GM20431 (cell line): ENCODE results near the gene AK5.

Experiments
- in situ Hi-C: fragments of 300-500 bp; cut with MseI, MboI; formaldehyde crosslinking; loops from one replicate; pipeline ENCODE4 v1.15.0; 2020; ENCODE audit warnings: low sequenced_read_pairs; ENCODE audit not compliant: unreplicated experiment

The AK5 gene

DNA sequence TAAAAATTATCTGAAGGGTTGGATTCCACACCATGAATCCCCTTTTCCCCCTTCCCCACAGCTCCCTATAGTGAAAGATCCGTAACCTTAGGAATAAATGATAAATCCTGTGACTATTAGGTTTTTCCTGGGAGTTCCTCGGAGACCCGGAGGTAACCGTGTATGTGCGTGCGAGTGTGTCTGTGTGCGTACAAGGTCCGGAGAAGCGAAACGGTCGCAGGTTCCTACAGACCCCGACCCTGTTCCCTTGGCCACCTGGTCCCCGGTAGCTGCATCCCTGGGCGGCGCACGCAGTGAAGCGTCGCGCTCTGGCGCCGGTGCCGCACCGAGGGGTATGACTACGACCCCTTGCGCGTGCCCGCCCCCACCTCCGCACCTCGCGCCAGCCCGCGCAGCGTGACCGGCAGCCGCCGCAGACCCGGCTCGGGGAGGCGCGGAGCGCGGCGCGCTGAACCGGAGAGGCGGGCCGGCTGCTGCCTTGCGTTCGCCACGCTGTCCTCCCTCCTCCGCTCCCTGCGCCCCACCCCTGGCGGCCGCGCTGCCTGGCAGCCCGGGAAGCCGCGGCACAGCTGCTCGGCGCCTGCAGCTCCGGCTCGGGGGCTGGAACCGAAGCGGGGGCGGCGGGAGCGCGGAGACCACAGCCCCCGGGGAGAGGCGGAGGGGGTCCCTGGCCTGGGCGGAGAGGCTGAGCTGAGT is at the start of gene AK5:
Gene AK5, plus strand, starts transcription at position 529 of the 696 bp plus-strand sequence. CDS start 295 bp downstream, outside the sequence.
- in situ Hi-C loops: no loop called here

DNA sequence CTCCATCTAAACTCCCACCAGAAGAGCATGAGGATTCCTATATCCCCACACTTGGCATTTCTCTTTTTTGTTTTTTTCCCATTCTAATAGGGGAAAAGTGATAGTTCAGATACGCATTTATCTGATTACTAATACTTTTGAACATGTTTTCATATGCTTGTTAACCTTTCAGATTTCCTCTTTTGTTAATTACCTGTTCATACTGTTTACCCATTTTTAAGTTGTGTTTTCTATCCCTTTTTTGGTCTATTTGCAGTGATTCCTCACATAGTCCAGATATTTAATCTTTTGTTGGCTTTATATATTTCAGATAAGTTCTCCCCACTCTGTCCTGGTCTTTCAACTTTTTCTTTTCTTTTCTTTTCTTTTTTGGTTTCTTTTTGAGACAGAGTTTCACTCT is 49.0 kb upstream of the AK5 start:
- in situ Hi-C loops: no loop called here

GRCh38 chr1:77234096-77234495 is 47.7 kb upstream of the AK5 start:
- in situ Hi-C loops: no loop called here

GRCh38 chr1:77234943-77235342 is 46.9 kb upstream of the AK5 start:
- in situ Hi-C loops: no loop called here

DNA sequence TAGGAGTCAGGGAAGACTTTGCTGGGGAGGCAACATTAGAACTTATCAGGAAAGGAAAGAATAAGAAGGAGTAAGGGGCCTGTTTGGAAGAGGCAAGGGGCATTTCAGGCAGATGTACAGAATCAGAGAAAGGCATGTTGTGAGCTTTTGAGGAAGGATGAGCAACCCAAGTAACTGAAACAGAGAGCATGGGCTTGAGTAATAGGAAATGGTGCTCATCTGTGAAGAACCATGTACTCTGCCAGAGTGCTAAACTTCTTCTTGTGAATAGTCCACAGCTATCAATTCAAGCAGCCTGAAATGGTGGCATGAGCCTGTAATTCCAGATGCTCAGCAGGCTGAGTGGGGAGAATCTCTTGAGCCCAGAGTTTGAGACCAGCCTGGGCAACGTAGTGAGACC is 43.4 kb upstream of the AK5 start:
- in situ Hi-C loops: no loop called here

DNA sequence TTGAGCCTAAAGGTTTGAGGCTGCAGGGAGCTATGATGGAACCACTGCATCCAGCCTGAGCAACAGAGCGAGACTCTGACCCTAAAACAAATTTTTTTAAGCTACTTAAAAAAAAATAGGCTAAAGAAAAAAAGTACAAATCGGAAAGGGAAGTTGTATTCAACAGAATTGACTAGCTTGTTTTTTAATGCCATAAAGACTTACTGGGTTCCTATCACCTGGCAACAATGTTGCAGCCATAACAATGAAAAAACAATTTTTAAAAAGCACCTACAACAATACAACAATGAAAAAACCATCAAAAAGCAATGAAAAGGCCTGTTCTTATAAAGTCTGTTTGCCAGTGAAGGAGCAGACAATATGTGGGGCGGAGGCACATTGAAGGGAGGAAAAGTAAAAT is 42.5 kb upstream of the AK5 start:
- in situ Hi-C loops: no loop called here

GRCh38 chr1:77245830-77246229 is 36.0 kb upstream of the AK5 start:
- in situ Hi-C loops: no loop called here

DNA sequence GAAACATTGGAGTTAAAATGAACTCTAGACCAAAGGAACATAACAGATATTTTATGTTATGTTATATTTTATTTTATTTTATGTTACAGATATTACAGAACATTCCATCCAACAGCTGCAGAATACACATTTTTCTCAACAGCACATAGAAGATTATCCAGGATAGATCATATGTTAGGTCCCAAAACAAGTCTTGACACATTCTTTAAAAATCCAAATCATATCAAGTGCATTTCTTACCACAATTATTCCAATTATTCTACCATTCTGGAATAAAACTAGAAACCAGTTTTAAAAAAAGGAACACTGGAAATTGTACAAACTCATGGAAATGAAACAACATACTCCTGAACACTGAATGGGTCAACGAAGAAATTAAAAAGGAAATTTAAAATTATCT is 31.7 kb upstream of the AK5 start:
- in situ Hi-C loops: no loop called here

GRCh38 chr1:77253211-77253610 is 28.6 kb upstream of the AK5 start:
- in situ Hi-C loops: no loop called here

- in situ Hi-C loops: no loop called here
Measured at GRCh38 chr1:77263708-77264107, 18.1 kb upstream of the AK5 start.

GRCh38 chr1:77265180-77265579 is 16.6 kb upstream of the AK5 start:
- in situ Hi-C loops: no loop called here

GRCh38 chr1:77267035-77267434 is 14.8 kb upstream of the AK5 start:
- in situ Hi-C loops: no loop called here

DNA sequence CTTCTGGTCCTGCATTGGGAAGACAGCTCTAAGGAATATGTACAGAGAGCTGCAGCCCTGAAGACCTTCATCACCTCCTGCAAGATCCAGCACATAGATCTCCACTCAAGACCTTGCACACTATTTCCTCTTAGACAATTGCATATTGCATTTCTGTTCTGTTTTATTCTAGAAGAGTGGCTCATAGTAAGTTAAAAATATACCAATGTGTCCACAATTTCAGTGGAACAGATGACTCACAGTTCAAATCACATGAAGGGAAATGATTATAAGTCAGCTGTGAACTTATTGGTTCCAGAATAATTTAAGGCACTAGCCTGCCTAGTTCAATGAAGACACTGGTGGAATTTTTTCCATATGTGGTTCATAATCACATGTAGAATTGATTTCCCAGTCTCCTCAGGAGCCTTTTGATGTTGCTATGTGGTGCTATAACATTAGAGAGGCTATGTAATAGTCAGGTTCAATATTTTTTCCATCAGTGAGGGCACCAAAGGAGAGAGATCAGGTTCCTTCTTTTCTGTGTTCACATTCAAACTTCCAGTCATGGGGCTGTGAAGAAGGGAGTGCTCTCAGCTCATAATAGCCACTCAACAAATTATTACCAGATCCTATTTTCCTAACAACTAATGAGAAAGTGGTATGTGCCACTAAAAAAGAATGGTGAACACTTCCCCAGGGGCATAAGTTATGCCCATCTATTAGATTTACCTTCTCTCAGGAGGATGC is 9.8 kb upstream of the AK5 start:
- in situ Hi-C loops: no loop called here

GRCh38 chr1:77273891-77274290 is 7.9 kb upstream of the AK5 start:
- in situ Hi-C loops: no loop called here

DNA sequence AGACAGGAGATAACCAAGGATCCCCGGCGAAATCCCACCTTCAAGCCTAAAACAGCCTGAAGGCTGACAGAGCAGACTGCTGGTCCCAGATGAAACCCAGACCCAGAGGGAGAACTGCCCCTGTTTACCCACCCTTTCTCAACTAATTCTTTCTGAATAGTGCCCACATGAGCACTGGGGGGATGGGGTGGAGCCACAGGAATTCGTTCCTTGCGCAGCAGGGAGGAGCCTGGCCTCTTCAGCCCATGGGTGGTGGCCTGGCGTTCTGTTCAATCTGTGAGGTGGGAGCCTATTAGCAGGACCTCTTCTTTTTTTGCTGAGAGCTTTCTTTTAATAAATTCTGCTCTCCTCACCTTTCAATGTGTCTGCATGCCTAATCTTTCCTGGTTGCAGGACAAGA is 6.6 kb upstream of the AK5 start:
- in situ Hi-C loops: no loop called here

DNA sequence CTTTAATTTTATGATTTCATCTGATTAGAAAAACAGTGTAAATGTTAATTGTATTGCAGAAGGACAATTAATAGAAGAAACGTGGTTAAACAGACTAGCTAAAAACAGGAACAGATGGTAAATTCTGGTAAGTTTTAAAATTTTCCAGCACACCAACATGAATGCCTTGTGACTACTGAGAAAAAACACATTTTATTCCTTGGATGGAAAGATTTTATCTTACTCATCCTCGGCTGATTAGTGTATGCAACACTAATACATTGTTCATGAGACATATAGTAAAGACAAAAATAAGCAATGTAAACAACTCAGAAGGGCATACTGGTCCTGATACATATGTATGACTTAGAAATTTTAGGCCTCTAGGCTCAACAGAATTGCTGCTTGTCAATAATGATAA is 4.9 kb upstream of the AK5 start:
- in situ Hi-C loops: no loop called here

DNA sequence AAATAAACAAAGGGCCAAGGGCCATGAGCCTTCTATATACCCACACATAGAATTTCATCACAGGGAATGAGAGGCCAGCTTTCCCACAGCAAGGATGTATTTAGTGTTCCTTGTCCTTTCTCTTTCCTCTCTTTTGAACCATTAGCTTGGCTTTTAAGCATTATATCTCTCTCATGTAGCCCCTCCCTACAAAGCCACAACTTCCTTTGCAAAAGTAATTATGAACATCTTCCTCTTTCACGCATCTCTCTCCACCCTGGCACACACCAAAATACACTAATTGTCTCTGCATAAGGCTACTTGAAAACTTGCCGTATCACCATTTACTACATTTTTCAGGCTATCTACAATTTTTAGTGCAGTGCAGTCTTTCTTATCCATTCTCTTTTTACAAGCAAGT is 1.9 kb upstream of the AK5 start:
- in situ Hi-C loops: no loop called here

GRCh38 chr1:77280962-77281361 is 857 bp upstream of the AK5 start:
- in situ Hi-C loops: no loop called here

GRCh38 chr1:77282187-77282865 is 507 bp downstream of the AK5 start:
- in situ Hi-C loops: no loop called here

GRCh38 chr1:77282866-77283539 is 1.2 kb downstream of the AK5 start:
- in situ Hi-C loops: no loop called here
